Tibial nerve (tissue), 4 donors: Measurements from ENCODE around the gene ROBO1. TPM values are rescaled to one million over a fixed set of nuclear protein-coding genes. Genes with fewer than 3 reads are reported as not detected.

Source experiments
- DNase-seq, 2 donors: peaks; one replicate each; pipeline ENCODE4 v3.0.0-alpha.2; 2019; ENCODE audit warnings: low spot score in 2 of 2
- H3K27ac ChIP-seq, 4 donors: fragments of 200-600 bp; sonication (generic) in 3 of 4; one replicate each; pipeline ENCODE4 v1.5.1; 2017 to 2019; ENCODE audit warnings: mild to moderate bottlenecking in 1 of 4
- H3K27me3 ChIP-seq, 2 donors: fragments of 200-600 bp; sonication (generic) in 1 of 2; one replicate each; pipeline versions ENCODE4 v1.5.1 to v1.6.0; 2017 to 2019
- H3K36me3 ChIP-seq, 3 donors: fragments of 200-600 bp; sonication (generic); one replicate each; pipeline ENCODE4 v1.5.1; 2018 to 2019
- H3K4me1 ChIP-seq, 4 donors: fragments of 200-600 bp; sonication (generic) in 3 of 4; one replicate each; pipeline ENCODE4 v1.5.1; 2017 to 2019
- H3K4me3 ChIP-seq, 4 donors: fragments of 200-600 bp; sonication (generic) in 3 of 4; one replicate each; pipeline ENCODE4 v1.5.1; 2017 to 2019; ENCODE audit warnings: mild to moderate bottlenecking in 1 of 4, moderate library complexity in 1 of 4
- H3K9me3 ChIP-seq, 4 donors: fragments of 200-600 bp; sonication (generic) in 3 of 4; one replicate each; pipeline ENCODE4 v1.5.1; 2017 to 2019
- EP300 ChIP-seq, 2 donors: sonication (generic); formaldehyde crosslinking; IDR thresholded peaks; one replicate each; pipeline ENCODE4 v1.6.1; 2017; ENCODE audit warnings: antibody characterized with exemption in 2 of 2, mild to moderate bottlenecking in 1 of 2
- POLR2A ChIP-seq, 2 donors: fragments of 450-650 bp; IDR thresholded peaks; one replicate each; pipeline ENCODE4 v1.6.1; 2017; ENCODE audit warnings: antibody characterized with exemption in 2 of 2, mild to moderate bottlenecking in 2 of 2, moderate library complexity in 2 of 2
- WGBS, 2 donors: methylation state at CpG; one replicate each; pipeline ENCODE4 v1.1.5; 2018; 5-methylcytosine and 5-hydroxymethylcytosine counted together
- total RNA-seq, 4 donors: library from RNA; depleted of rRNA; stranded (reverse); fragments of >200 nt; gene quantifications; one replicate each; pipeline ENCODE4 v1.1.0, GENCODE V29; 2016
- TF ChIP-seq, protein P1 (sequence below), 5 experiments: fragments of 200-600 bp in 3 of 5; fragments of 450-650 bp in 2 of 5; sonication (generic) in 3 of 5; IDR thresholded peaks; one replicate each; pipeline ENCODE4 v1.5.1; 2016 to 2019; ENCODE audit warnings: antibody characterized with exemption in 5 of 5, mild to moderate bottlenecking in 3 of 5, moderate library complexity in 2 of 5

Gene ROBO1
- total RNA-seq, 4 donors from 2014 or later, result 12.6 to 27.8 (median 23.1) TPM

DNA sequence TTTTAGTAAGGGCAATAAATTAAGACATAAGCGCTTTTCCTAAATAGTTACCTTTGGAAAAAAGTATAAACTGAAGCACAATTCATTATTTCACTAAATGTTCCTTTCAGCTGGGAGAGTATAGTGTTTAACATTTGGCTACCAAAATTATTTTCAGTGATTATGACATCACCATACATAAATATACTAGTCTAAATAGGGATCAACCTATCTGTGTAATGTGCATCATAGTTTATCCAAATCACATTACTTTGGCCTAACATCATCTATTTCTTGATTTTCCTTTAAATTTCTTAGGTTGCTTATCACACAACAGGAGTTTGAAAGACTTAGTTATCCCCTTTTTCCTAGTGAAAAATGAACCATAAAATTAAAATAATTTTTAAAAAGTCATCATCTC, 738.9 kb downstream of the ROBO1 start:
- Histone ChIP-seq H3K9me3 (no peaks in the 10 kb centered on the region), H3K4me3 (no peak overlapping the region), H3K36me3 (no peaks in the 10 kb centered on the region), H3K27ac (no peak overlapping the region), H3K4me1 (no peaks in the 10 kb centered on the region), H3K27me3 (no peaks in the 10 kb centered on the region)
- DNase-seq, result no peak
- TF ChIP-seq, protein P1, sequence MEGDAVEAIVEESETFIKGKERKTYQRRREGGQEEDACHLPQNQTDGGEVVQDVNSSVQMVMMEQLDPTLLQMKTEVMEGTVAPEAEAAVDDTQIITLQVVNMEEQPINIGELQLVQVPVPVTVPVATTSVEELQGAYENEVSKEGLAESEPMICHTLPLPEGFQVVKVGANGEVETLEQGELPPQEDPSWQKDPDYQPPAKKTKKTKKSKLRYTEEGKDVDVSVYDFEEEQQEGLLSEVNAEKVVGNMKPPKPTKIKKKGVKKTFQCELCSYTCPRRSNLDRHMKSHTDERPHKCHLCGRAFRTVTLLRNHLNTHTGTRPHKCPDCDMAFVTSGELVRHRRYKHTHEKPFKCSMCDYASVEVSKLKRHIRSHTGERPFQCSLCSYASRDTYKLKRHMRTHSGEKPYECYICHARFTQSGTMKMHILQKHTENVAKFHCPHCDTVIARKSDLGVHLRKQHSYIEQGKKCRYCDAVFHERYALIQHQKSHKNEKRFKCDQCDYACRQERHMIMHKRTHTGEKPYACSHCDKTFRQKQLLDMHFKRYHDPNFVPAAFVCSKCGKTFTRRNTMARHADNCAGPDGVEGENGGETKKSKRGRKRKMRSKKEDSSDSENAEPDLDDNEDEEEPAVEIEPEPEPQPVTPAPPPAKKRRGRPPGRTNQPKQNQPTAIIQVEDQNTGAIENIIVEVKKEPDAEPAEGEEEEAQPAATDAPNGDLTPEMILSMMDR (IDR thresholded peaks at IDR 0.05), result no peak
- TF ChIP-seq POLR2A (IDR thresholded peaks at IDR 0.05), result no peak
- TF ChIP-seq EP300 (IDR thresholded peaks at IDR 0.05), result no peak
- WGBS, 2 donors, result 93 to 98% methylated on average over 1 of the region's 1 CpG

DNA sequence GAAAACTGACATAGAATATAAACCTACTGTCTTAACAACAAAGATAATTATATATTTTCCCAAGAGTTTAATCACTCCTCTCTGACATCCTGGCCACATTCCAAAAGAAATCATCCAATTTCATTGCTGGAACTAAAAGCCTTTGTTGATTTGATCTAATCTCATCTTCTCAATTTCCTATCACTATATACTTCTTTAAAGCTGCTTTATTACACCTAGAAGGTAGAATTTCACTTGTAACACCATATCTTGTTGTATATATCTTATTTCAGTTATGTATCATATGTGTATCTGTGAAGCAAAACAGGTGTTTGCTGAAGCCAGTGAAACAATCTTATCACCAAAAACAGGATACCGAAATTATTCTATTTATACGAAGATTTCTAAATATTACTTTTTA, 740.2 kb downstream of the ROBO1 start:
- H3K27me3 ChIP-seq, result no peaks in the 10 kb centered on the region
- H3K27ac ChIP-seq, result no peak overlapping the region
- H3K9me3 ChIP-seq, result no peaks in the 10 kb centered on the region
- DNase-seq, result no peak
- no peaks in the 10 kb centered on the region for H3K4me1 ChIP-seq
- TF ChIP-seq POLR2A (IDR thresholded peaks at IDR 0.05) (no peak), EP300 (IDR thresholded peaks at IDR 0.05) (no peak)
- TF ChIP-seq, protein P1 (IDR thresholded peaks at IDR 0.05), result no peak
- no peaks in the 10 kb centered on the region for H3K36me3 ChIP-seq
- H3K4me3 ChIP-seq, result no peak overlapping the region
- 86 to 93% methylated on average over 2 of the region's 2 CpGs for WGBS, 2 donors

DNA sequence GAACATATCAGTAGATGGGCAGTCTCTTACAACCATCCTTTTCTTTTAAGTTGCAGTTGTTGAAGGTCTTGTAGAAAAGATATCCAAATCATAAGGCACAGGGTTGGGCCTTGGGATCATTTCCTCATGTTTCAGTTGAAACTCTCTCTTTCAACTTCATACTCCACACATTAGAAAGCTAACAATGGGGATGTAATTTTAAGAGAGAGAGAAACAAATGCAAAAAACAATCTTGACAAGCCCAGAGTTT, 747.9 kb downstream of the ROBO1 start:
- Histone ChIP-seq H3K4me3 (peak overlapping the region in 1 of 4 donors; percentile 94), H3K27ac (no peak overlapping the region), H3K27me3 (no peaks in the 10 kb centered on the region), H3K4me1 (peaks cover 0 to 34% (median 2%) of the 10 kb centered on the region in 4 donors), H3K9me3 (no peaks in the 10 kb centered on the region), H3K36me3 (no peaks in the 10 kb centered on the region)
- TF ChIP-seq EP300 (IDR thresholded peaks at IDR 0.05) (no peak), POLR2A (IDR thresholded peaks at IDR 0.05) (no peak)
- TF ChIP-seq, protein P1 (IDR thresholded peaks at IDR 0.05), result no peak
- no peak for DNase-seq

DNA sequence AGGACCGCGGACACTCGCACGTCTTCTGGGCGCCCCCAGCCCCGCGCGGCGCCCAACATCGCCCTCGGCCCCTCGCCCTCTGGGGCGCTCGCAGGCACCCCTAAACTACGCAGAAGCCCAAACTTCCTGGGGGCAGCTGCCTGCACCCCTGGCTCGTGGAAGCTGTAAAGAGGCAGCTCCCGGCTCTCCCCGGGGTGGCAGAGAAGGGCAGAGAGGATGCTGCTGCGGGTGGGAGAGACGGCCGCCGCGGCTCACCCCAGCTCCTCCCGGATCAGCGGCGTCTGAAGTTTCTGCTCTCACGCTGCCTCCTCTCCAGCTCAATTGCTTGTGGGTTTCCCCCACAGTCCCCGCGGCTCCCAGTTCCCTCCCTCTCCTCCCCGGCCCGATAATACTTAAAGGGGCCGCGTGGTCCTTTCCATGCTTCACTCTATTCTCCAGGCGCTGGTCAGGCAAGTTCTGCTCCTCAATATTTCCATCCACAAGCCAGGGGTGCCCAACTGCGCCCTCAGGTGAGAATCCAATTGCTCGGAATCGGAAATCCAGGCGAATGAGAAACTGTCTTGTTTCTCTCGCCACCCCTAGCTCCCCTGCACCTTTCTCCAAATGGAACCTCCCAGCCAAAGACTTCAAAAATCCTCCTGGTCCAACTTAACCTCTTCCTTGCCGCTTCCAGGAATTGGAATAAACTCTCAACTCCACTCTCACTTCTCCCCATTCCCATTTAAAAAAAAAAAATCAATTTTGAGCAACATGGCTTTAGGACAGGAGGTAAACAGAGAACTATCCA, 748.5 kb downstream of the ROBO1 start:
- H3K4me1 ChIP-seq, result peaks cover 0 to 39% (median 2%) of the 10 kb centered on the region in 4 donors
- 1% methylated on average over 36 to 39 of the region's 40 CpGs for WGBS, 2 donors
- no peaks in the 10 kb centered on the region for H3K9me3 ChIP-seq
- TF ChIP-seq, protein P1 (IDR thresholded peaks at IDR 0.05), result peak in 1 of 5 experiments; percentile 26
- peak; percentile 20 to 65 for TF ChIP-seq POLR2A (IDR thresholded peaks at IDR 0.05)
- TF ChIP-seq EP300 (IDR thresholded peaks at IDR 0.05), result peak in 1 of 2 donors; percentile 59
- H3K4me3 ChIP-seq, result peak overlapping the region; percentile 50 to 94 (median 74)
- peak; percentile 48 to 71 for DNase-seq
- no peaks in the 10 kb centered on the region for H3K36me3 ChIP-seq
- peak overlapping the region; percentile 40 to 92 (median 82) for H3K27ac ChIP-seq
- H3K27me3 ChIP-seq, result no peaks in the 10 kb centered on the region

DNA sequence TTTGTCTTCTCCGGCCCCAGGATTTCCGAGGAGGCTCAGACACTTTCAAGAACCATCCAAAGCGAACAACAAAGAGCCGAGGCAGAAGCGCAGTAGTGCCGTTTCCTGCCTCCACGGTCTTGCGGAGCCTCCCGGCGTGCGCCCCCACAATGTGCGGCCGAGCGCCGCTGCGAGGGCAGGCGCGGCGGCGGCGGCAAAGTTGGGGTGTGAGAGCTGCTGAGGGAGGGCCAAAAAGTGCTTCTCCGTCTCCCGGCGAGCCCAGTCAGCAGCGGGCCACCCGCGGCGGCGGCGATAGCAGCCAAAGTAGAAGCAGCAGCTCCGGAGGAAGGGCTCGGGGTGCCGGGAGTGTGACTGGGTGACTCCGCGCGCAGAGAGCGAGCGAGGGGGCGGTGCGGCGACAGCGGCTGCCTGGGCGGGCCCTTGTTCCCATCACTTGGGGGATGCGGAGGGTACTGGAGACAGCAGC, 749.1 kb downstream of the ROBO1 start:
- peak overlapping the region; percentile 50 to 94 (median 74) for H3K4me3 ChIP-seq
- H3K36me3 ChIP-seq, result no peaks in the 10 kb centered on the region
- no peaks in the 10 kb centered on the region for H3K27me3 ChIP-seq
- peak in 1 of 2 donors; percentile 23 for DNase-seq
- peak overlapping the region; percentile 40 to 92 (median 82) for H3K27ac ChIP-seq
- peaks cover 0 to 46% (median 2%) of the 10 kb centered on the region in 4 donors for H3K4me1 ChIP-seq
- TF ChIP-seq, protein P1 (IDR thresholded peaks at IDR 0.05), result no peak
- peak in 1 of 2 donors; percentile 17 for TF ChIP-seq EP300 (IDR thresholded peaks at IDR 0.05)
- 1% methylated on average over 29 to 43 of the region's 44 CpGs for WGBS, 2 donors
- no peaks in the 10 kb centered on the region for H3K9me3 ChIP-seq
